HG03469 (cell line): Measurements from ENCODE around the gene FHL1.

Source experiments
- ATAC-seq: cut with Tn5 transposase; IDR thresholded peaks from one replicate; pipeline ENCODE4 v1.9.1; 2021; ENCODE audit warnings: mild to moderate bottlenecking, moderate library complexity, moderate number of reproducible peaks; ENCODE audit not compliant: unreplicated experiment

FHL1 gene

DNA sequence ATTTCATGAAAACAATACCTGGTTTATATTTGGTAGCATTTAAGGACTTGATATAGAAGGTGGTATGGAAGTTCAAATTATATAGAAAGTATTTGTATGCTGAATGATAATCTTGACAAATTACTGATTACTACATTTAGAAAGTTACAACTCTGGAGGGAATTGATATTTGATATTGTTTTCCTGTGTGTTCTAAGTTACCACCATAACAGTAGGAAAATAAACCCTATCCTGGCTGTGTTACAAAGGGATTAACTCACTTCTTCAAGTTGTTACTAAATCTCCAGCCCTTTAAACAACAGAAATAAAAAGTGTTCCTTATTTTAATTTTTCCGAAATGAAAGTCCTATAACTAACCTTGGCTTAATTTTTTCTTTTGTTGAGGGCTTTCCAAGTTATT, 36.6 kb downstream of the FHL1 start:
- ATAC-seq = no peak

DNA sequence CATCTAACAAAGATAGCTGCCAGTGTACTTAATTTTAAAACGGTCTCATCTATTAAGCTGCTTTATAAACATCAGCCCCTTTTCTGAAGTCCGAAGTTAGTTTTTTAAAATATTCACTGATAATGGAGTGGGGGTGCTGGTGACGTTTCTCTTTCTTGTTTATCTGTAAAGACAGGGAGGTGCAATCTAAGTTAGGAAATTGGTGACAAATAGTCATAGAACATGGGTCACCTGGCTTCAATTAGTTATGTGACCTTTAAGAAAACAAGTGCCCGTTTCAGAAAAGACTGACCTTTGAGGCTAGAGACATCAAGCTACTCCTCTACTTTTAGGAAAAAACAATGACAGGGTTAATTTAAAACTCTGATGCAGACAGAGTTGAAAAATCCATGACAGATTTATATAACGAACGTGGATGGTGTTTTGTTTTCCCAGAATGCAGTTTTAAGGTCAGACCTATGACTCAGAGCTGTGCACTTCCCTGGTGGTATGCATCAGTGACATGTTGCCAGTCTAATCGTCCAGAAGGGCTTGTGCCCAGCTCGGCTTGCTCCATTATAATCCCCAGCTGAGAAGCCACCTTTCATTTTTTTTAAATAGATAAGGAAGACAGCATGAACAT, 38.2 kb downstream of the FHL1 start:
- ATAC-seq = no peak

GRCh38 chrX:136186023-136186413, 38.7 kb downstream of the FHL1 start:
- ATAC-seq = no peak

GRCh38 chrX:136189222-136189621, 41.9 kb downstream of the FHL1 start:
- ATAC-seq = no peak

DNA sequence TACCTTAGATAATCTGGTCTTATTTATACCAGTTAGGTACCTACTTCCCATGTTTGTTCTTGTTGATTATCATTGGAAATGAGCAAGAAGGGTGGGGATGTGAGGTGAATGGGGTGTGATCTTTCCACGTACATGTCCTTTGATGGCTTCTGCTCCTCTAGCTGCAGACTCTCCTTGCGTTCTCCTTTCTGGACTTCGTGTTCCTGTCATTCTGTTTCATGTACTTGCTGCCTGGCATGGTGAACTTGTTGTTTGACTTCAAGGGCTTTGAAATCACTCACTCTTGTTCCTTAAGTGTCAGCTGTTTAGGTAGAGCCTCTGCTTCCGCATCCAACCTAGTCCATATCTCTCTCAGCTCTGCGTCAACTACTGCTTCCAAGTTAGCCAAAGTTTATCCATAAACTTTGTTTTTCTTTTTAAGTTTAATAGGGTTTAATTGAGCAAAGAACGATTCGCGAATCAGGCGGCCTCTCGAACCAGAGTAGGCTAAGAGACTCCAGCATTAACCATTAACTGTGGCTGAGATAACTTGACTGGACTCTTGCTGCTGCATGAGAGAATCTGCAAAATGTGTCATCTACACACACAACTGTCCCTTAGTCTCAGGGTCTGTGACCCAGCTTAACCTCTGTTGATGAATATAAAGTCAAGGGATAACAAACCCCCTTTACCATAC, 42.8 kb downstream of the FHL1 start:
- no peak for ATAC-seq

- no peak for ATAC-seq
Observed at GRCh38 chrX:136191171-136191570, 43.8 kb downstream of the FHL1 start.

DNA sequence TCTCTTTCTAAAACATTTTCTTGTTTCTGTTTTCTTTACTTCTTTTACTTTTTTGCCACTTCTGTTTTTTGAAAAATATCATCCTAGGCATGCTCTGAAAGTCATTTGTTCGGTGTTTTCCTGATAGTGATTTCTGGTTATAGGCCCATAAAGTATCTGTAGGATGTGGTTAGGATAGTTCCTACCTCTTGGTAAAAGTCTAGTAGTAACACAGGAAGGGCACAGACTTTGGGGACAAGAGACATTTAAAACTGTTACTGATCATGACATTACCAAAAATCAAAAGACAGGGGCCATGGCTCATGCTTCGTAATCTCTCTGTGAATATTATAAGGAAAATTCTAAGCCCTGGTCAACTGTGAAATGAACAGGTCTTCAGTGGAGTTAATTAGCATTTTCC, 44.8 kb downstream of the FHL1 start:
- no peak for ATAC-seq

DNA sequence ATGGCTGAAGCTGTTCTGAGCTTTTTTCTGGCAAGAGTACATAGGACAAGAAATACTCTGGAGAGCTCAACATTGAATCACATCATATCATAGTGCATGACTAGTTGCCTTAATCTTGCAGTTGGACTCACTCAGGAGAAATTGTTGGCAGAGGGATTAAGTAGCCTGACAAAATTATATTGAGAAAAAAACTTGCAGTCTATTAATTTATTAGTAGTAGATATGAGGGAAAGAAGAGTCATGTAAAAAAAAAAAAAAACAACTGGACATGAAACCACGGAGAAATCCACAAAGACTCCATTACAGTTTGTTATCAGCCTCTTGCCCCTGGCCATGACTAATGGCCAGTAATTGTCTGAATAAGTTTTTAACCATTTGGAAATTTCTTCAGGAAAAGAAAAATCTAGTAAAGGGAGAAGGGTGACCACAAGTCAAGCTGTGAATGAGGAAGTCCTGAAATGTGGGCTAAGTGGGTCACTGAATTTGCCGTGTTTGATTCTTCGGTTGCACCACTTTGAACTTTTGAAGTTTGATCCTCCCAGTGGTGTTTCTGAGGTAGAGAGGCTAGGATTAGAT, 45.6 kb downstream of the FHL1 start:
- no peak for ATAC-seq

- no peak for ATAC-seq
Observed at GRCh38 chrX:136193771-136194170, 46.4 kb downstream of the FHL1 start.

GRCh38 chrX:136194536-136194935, 47.2 kb downstream of the FHL1 start:
- no peak for ATAC-seq

DNA sequence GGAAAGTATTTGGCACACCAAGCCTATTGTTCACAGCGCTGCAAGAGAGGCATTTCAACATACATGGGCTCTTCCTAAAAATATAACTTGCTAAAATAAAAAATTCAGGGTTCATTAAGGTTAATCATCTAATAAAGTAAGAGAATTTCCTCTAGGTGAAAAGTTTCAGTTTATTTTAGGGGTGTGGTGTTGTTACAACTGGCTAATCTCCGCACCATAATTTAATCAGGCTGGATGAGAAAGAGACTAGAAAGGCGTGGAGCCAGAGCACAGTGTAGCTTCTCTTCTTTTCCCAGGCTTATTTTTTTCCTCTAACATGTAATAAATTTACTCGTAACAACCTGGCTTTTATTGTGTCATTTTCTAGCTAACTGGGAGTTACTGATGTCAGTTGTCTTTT, 47.9 kb downstream of the FHL1 start:
- ATAC-seq = no peak

- no peak for ATAC-seq
Observed at GRCh38 chrX:136196691-136197155, 49.4 kb downstream of the FHL1 start.

DNA sequence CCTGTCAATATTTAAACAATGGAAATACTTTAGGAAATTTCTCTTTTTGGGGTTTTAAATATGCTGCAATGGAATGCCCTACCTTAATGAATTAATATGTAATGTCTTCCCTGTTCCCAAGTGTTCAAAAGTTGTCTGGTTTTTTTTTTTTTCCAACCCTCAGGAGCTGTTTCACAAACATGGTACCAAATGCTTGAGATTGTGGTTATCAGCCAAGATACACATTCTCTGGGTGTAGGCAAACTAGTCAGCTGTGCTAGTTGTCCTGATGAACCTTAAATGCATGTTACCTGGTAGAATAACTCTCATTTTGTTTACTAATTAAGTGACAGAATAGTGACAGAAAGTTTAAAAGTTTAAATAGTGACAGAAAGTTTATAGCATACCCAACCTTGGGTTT, 50.7 kb downstream of the FHL1 start:
- no peak for ATAC-seq

DNA sequence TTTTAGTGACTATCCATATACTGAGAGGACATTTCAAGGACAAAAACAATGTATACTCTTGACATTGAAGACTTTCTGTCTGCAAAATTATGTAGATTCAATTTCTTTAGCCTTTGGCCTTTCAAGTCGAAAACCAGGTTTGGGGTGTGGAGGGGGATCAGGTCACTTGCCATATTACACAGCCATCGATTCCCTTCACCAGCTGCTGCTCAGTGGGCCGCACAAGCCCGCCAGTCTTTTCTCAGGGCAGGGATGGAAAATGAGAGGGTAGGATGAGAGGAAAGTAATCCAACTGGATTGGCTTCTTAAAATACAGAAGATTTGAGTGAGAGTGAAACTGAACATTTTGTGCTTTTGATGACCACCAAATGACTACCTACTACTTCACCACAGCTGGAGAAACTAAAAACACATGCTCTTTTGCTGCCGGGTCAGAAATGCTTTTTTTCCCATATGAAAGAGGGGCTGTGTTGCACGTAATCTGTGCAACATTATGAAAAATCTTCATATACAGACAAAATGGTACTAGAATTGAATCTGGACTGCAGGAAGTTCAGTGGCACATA, 51.4 kb downstream of the FHL1 start:
- ATAC-seq = no peak

- no peak for ATAC-seq
Observed at GRCh38 chrX:136199365-136199764, 52.0 kb downstream of the FHL1 start.

DNA sequence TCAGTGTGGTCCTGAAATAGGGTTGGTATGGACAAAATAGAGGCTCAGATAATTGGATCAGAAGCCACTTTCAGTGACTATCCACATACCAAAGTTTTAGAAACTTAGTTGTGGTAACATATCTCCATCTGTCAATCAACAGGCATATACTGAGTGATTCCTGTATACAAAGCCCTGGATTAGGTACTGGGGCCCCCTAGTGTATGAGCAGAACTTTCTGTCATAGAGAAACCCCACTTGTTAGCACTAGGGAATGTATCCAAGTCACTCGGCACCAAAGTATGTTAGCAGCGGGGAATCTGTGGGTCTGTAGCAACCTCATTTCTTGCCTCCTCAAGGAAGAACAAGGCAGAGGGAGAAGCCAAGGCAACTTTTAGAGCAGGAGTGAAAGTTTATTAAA, 53.1 kb downstream of the FHL1 start:
- ATAC-seq = no peak

DNA sequence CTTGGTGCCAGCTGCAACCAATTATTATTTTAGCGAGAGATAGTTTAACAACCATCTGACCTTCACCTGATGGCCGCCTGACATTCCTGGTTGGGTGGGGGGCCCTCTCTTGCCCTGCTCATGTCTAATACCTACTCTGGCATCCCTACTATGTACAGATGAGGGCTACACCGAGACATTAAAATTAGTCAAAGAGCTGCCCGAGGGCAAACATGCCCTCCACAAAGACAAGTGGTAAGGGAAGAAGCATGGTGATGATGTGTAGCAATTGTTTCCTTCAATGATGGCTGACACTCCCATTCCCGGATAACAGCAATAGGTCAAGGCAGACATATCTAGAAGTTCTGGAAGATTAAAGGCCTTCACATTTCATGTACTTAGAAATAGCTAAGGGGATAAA, 54.3 kb downstream of the FHL1 start:
- no peak for ATAC-seq

DNA sequence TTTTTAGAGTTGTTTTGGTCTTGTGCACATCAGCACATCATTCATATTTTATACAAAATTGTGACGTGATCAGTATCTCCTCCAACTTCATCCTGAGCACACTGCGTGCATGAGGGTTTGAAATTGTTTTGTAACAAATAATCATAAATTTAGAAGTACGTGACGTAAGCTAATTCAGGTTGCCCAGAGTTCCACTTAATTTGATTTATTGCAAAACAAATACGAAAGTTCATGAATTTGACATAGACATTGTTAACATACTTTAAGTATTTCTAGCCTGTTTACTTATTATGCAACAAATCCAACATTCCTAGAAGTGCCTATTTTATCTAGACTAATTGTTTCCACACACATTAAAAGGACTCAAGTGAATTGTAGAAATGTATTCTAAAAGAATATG, 55.6 kb downstream of the FHL1 start:
- no peak for ATAC-seq

- ATAC-seq = no peak
Observed at GRCh38 chrX:136203438-136203837, 56.1 kb downstream of the FHL1 start.

- ATAC-seq = no peak
Observed at GRCh38 chrX:136203951-136204350, 56.6 kb downstream of the FHL1 start.

GRCh38 chrX:136204571-136204970, 57.2 kb downstream of the FHL1 start:
- ATAC-seq = no peak

DNA sequence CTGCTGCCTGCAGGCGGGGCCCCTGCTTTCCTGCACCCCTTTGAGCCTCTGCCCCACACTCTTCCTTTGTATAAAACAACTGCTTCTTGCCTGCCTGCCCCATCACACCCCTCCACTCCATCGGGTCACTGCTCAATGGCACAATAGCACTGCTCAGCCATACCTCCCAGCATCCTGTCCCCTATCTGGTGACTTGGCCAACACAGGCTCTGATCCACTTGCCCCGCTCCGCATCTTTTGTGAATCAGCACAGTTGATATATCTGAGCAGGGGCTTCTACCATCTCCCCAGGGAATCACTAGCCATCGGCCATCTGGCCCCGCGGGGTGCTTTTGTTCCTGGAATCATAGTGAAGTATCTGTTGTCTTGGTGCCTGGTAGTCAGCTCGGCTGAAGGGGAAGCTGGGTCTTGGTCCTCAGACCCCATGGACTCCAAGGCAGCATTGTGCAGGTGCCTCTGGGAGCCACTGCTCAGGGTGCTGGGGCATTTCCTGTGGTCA, 58.6 kb downstream of the FHL1 start:
- no peak for ATAC-seq
